Endometrial microvascular endothelial cells (primary cell): Measurements from ENCODE around the gene ELOVL5. TPM values are rescaled to one million over a fixed set of nuclear protein-coding genes. Genes with fewer than 3 reads are reported as not detected.
"Not testable (repeated sequence)": the region's sequence is repeated elsewhere in the genome, so short reads cannot be mapped to it uniquely, and the experiment has no call there.

Experiments used
- in situ Hi-C: cut with HindIII; loops from 2 replicates; pipeline ENCODE4 v1.10.0; 2017; ENCODE audit warnings: low sequenced_read_pairs, low pct_unique_long_range_greater_than_20kb; ENCODE audit errors: inconsistent ontology term
- total RNA-seq: library from RNA; depleted of rRNA; stranded (reverse); fragments of >200 nt; gene quantifications from one replicate; pipeline ENCODE4 v1.2.3, GENCODE V29; 2015; ENCODE audit errors: inconsistent ontology term

ELOVL5 gene
- total RNA-seq, 1 donor from 2014 or later = 94.4 TPM

DNA sequence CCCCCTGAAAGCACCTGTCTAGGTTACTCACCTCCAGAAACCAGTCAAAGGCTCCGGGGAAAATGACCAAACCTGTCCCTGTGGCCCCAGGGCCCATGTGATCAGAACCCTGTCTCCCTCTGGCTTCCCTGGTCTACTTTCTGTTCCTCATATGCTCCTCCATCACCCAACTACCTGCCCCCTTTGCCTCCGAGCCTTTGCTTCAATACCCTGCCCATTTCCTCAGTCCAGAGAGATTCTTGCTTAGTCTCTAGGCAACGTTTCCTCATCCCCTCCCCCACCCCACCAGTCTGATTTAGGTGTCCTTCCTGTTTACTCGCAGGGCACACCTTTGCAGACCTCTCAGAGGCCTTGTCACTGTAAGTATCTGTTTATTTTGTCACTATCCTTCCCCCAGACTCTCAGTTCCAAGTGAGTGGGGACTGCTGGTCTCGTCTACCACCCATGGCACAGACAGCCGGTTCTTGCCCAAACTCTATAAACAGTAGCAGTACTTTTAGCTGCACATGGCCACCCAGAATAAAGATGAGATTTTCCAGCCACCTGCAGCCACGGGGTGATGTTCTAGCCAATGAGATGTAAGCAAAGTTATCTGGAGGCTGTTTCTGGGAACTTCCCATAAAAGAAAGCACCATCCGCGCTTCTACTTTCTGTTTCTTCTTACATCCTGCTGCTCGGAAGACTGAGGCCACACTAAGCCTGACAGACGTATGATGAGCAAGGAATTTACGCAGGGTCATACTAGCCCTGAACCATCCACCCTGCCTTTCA lies 13.3 kb downstream of the ELOVL5 start:
- in situ Hi-C loops = no loop called here

DNA sequence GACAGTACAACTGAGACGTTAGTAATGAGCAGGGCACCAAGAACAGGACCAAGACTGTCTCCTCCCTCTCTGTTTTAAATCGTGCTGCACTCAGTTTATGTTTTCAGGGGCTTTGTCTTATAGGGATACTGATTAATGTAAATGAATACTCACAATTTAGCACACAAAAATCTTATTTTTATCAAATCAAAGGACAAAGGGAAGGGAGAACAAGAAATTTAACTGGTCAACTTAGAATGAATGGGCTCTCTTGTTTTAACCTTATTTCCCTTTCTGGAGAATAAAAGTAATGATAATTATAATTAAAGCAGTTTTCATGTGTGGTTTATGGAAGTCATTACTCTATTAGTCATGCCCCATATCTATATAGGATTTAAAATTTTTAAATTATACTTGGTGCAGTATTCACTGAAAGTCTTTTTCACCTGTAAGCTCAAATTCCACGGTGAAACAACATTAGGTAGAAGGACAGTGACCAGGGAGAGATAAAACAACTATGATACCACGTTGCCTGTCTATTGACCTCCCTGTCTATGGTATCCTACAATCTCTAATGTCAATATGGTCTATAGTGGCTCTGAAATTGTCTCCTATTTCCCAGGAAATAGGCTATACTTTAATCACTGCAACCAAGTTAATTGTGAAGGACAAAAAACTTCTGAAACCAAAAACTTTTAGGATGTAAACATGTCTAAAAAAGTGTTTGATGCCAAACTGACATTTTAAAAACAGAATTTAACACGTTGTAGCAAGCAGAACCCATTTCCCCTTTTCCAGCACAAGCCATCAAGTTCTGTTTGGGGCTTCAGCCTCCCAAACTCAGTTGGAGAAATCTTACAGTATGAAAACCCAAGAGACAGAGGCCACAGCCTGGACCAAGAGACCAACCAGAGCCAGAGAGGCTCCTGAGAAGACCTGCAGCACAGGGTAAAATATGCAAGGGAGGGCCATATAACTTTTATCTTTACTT lies 15.0 kb downstream of the ELOVL5 start:
- in situ Hi-C loops = no loop called here

GRCh38 chr6:53331678-53332077 lies 17.1 kb downstream of the ELOVL5 start:
- in situ Hi-C loops = no loop called here

DNA sequence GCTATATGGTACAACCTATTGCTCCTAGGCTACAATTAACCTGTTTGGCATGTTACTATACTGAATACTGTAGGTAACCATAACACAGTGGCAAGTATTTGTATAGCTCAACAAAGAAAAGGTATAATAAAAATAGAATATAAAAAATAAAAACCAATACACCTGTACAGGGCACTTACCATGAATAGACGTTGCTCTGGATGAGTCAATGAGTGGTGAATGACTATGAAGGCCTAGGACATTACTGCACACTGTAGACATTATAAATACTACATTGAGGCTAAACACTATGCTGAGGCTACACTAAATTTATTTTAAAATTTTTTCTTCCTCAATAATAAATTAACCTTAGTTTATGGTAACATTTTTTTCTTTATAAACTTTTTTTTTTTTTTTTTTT lies 18.6 kb downstream of the ELOVL5 start:
- in situ Hi-C loops = no loop called here

DNA sequence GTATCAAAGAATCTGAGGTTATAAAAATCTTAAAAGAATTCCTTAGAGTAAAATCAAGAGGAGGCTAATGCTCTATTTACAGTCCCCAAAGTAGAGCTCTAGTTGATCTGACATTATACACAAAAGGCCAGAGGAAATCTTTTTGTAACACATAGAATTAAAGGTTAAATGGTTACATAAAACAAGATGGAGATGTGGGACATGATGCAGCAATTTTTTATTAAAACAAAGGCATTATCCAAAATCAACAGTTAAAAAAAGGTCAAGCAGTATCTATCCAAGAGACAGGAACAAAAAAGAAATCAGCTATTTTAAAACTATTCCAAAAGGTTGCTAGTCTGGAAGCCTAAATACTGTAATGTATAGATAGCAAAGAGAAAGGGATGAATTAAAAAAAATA lies 20.4 kb downstream of the ELOVL5 start:
- in situ Hi-C loops = no loop called here

GRCh38 chr6:53327017-53327395 lies 21.7 kb downstream of the ELOVL5 start:
- in situ Hi-C loops = no loop called here

- in situ Hi-C loops = no loop called here
Observed at GRCh38 chr6:53326372-53327016, 22.3 kb downstream of the ELOVL5 start.

- in situ Hi-C loops = no loop called here
Observed at GRCh38 chr6:53325785-53326184, 23.0 kb downstream of the ELOVL5 start.

- in situ Hi-C loops = no loop called here
Observed at GRCh38 chr6:53322188-53323029, 26.3 kb downstream of the ELOVL5 start.

DNA sequence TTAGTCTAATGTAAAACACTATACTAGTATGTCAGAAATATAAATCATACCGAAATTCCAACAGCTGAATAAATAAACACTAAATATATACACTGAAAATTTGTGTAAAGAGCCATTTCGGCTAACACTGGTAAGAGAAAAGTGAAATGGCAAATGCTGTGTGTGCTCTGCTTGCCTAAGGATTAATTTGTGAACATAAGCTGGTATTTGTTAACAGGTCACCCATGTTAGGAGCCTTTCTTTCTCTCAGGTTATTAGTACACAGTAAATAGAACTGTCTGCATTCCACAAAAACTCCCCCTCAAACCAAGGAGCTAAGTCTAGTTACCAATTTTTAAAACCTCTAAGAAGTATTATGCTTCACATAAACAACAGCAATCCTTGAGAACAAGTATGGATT lies 27.0 kb downstream of the ELOVL5 start:
- in situ Hi-C loops = no loop called here

- in situ Hi-C loops = no loop called here
Observed at GRCh38 chr6:53320964-53321363, 27.8 kb downstream of the ELOVL5 start.

DNA sequence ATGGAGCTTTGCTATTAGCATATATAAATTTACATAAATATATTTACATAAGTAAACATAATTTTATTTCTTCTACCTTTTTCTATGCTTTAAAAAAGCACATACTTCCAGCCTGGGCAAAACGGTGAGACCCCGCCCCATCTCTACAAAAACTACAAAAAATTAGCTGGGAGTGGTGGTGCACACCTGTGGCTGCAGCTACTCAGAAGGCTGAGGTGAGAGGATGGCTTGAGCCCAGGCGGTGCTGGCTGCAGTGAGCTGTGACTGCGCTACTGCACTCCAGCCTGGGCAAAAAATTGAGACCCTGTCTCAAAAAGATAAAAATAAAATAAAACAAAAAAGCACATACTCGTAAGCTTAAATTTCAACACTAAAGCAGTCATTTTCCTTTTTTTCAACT lies 30.3 kb downstream of the ELOVL5 start:
- in situ Hi-C loops = no loop called here

DNA sequence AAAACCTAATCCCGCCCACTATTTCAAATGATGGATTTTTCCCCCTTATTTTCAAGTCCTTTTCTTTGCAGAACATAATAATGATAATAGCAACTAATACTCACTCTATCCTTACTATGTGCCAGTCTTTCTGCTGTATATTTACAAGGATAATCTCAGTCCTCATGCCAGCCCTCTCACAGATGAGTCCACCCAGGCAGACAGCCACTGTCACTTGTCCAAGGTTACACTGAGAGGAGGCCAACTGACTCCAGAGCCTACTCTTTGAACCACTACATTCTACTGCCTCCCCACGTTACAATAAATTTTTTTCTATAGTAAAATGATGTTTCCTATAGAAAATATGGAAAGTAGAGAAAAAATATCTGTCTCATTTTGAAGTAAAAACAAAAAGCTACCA lies 30.9 kb downstream of the ELOVL5 start:
- in situ Hi-C loops = no loop called here

DNA sequence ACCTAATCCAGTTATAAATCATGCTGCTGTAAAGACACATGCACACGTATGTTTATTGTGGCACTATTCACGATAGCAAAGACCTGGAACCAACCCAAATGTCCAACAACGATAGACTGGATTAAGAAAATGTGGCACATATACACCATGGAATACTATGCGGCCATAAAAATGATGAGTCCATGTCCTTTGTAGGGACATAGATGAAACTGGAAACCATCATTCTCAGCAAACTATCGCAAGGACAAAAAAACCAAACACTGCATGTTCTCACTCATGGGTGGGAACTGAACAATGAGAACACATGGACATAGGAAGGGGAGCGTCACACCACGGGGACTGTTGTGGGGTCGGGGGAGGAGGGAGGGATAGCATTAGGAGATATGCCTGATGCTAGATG lies 31.5 kb downstream of the ELOVL5 start:
- in situ Hi-C loops = not testable (repeated sequence)

DNA sequence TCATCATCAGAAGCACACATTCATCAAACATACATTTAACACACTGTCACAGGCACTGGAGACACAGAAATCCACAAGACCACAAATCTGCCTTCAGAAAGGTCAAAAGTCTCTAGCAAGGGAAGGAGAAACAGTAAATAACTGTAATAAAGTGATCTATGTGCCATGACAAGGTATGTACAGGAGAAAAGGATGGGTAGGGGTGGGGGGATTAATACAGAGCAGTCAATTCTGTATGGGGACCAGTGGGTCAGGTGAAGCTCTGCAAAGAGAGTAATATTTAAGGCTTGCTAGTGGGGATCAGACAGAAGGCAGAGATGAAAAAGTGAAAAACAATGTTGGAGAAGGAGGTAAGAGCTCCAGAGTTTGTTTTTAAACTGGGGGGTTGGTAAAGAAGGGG lies 32.6 kb downstream of the ELOVL5 start:
- in situ Hi-C loops = no loop called here

DNA sequence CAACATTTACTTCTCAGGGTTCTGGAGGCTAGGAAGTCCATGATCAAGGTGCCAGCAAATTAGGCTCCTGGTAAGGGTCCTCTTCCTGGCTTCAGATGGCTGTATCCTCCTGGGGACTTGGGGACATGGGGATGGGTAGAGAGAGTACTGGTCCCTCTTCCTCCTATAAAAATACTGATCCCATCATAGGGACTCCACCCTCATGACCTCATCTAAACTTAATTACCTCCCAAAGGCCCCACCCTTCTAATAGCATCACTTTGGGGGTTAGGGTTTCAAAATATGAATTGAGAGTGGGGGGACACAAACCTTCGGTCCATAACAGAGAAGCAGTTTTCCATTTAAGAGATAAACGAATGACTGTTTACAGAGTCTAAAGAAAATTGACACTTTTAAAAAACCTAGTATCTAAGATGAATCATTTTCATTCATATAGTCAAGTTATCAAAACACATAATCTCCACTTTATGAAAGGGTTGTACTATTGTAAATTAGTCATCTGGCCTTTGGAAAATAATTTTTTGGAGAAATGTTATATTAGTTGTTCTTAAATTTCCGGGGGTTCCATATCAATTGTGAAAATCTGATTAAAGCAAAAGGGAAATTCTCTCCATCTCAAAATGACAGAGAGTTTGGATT lies 33.5 kb downstream of the ELOVL5 start:
- in situ Hi-C loops = no loop called here

DNA sequence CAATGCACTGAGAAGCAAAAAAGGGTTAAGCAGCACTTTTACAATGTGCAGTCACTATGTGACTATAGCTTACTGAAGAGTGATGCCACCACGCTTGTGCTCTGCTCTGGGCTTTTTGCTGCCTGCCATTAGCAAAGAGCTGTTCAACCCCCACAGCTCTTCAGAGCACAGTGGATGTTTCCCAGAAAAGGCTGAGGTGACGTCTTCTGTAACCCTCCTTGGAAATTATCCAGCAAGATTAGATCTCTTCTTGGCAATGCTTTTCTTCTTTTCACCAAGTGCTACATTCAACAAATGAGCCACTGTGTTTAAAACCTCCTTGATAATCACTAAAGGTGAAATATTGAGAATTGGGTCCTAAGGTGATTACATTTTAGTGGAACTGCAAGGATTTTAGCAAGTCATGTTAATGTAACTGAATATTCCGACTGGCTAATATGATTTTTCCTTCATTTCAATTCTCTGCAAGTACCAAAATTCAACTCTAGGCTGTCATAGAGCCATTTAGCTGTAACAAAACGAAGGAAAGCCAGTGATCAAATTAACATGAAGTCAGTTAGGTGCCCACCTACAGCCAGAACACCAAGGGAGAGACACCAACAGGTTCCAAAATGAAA lies 34.9 kb downstream of the ELOVL5 start:
- in situ Hi-C loops = no loop called here

- in situ Hi-C loops = no loop called here
Observed at GRCh38 chr6:53312355-53312754, 36.4 kb downstream of the ELOVL5 start.
